WTC11 (cell line): ENCODE results near the gene KRT6A. TPM values are rescaled to one million over a fixed set of nuclear protein-coding genes. Genes with fewer than 3 reads are reported as not detected.

Experiments
- ATAC-seq: fragments of 200-7000 bp; cut with Tn5 transposase; 2 replicates; pipeline ENCODE4 v1.10.0; 2021; ENCODE audit warnings: mild to moderate bottlenecking, moderate library complexity
- CTCF ChIA-PET: fragments of 300-600 bp; sonication (Branson Sonifier 250); formaldehyde crosslinking; loops from one replicate; lab custom pipeline; 2021; ENCODE audit warnings: antibody characterized with exemption; lab: Charles Lee
- POLR2A ChIA-PET: fragments of 350-600 bp; sonication (Branson Sonifier 250); formaldehyde crosslinking; loops from one replicate; lab custom pipeline; 2021; ENCODE audit warnings: antibody characterized with exemption; lab: Charles Lee
- DNase-seq: peaks from one replicate; pipeline ENCODE4 v3.0.0; 2021; ENCODE audit warnings: low spot score
- H3K27ac Mint-ChIP-seq: 2 replicates; pipeline ENCODE4 v1.8.0; 2021; ENCODE audit warnings: mixed read lengths
- H3K27me3 Mint-ChIP-seq: 2 replicates; pipeline ENCODE4 v1.8.0; 2021; ENCODE audit warnings: low read depth, mild to moderate bottlenecking, moderate library complexity, mixed read lengths
- H3K36me3 Mint-ChIP-seq: 2 replicates; pipeline ENCODE4 v1.8.0; 2021; ENCODE audit warnings: mixed read lengths
- H3K4me1 Mint-ChIP-seq: 2 replicates; pipeline ENCODE4 v1.8.0; 2022; ENCODE audit warnings: mixed read lengths
- H3K4me3 Mint-ChIP-seq: 2 replicates; pipeline ENCODE4 v1.8.0; 2021; ENCODE audit warnings: mild to moderate bottlenecking, moderate library complexity, mixed read lengths
- H3K9me3 Mint-ChIP-seq: 2 replicates; pipeline ENCODE4 v1.8.0; 2021; ENCODE audit warnings: mixed read lengths
- CBFB ChIP-seq: sonication (generic); formaldehyde crosslinking; IDR thresholded peaks from 2 replicates; pipeline ENCODE4 v1.8.1; 2022; ENCODE audit warnings: mild to moderate bottlenecking, low read depth, missing genetic modification reagents
- FOXP1 ChIP-seq: sonication (generic); formaldehyde crosslinking; IDR thresholded peaks from 2 replicates; pipeline ENCODE4 v1.8.0; 2022; ENCODE audit warnings: missing genetic modification reagents, mild to moderate bottlenecking, moderate library complexity, borderline replicate concordance
- GRHL2 ChIP-seq: fragments of 250-450 bp; sonication (Bioruptor Pico); IDR thresholded peaks from 2 replicates; pipeline ENCODE4 v1.8.0; 2022; ENCODE audit warnings: mild to moderate bottlenecking, moderate library complexity; ENCODE audit not compliant: insufficient replicate concordance, severe bottlenecking
- HMGA2 ChIP-seq: fragments of 250-450 bp; sonication (Bioruptor Pico); IDR thresholded peaks from 2 replicates; pipeline ENCODE4 v1.4.0; 2021; ENCODE audit warnings: mild to moderate bottlenecking, moderate library complexity
- MXD4 ChIP-seq: fragments of 250-450 bp; sonication (Bioruptor Pico); IDR thresholded peaks from 2 replicates; pipeline ENCODE4 v1.8.0; 2021; ENCODE audit warnings: mild to moderate bottlenecking, moderate library complexity, borderline replicate concordance
- NR2C2 ChIP-seq: sonication (generic); formaldehyde crosslinking; IDR thresholded peaks from 2 replicates; pipeline ENCODE4 v1.8.0; 2022; ENCODE audit warnings: mild to moderate bottlenecking, missing genetic modification reagents
- SMAD3 ChIP-seq: sonication (generic); formaldehyde crosslinking; IDR thresholded peaks from 2 replicates; pipeline ENCODE4 v1.8.0; 2022; ENCODE audit warnings: missing genetic modification reagents, mild to moderate bottlenecking, borderline replicate concordance
- SOX15 ChIP-seq: fragments of 250-450 bp; sonication (Bioruptor Pico); IDR thresholded peaks from 2 replicates; pipeline ENCODE4 v1.9.0; 2021; ENCODE audit warnings: mild to moderate bottlenecking
- SP1 ChIP-seq: sonication (generic); formaldehyde crosslinking; conservative IDR thresholded peaks from 2 replicates; pipeline ENCODE4 v1.8.1; 2022; ENCODE audit warnings: missing genetic modification reagents
- TCF7 ChIP-seq: sonication (generic); formaldehyde crosslinking; IDR thresholded peaks from 2 replicates; pipeline ENCODE4 v1.8.0; 2022; ENCODE audit warnings: mild to moderate bottlenecking, low read depth, missing genetic modification reagents, moderate library complexity
- TEAD4 ChIP-seq: sonication (generic); formaldehyde crosslinking; IDR thresholded peaks from 2 replicates; pipeline ENCODE4 v1.8.0; 2022; ENCODE audit warnings: mild to moderate bottlenecking, missing genetic modification reagents
- TP53 ChIP-seq: sonication (generic); formaldehyde crosslinking; IDR thresholded peaks from 2 replicates; pipeline ENCODE4 v1.8.1; 2023; ENCODE audit warnings: mild to moderate bottlenecking, missing genetic modification reagents
- ZBTB21 ChIP-seq: sonication (generic); formaldehyde crosslinking; IDR thresholded peaks from 2 replicates; pipeline ENCODE4 v1.8.1; 2023; ENCODE audit warnings: mild to moderate bottlenecking, missing genetic modification reagents, borderline replicate concordance
- ZNF138 ChIP-seq: sonication (generic); formaldehyde crosslinking; conservative IDR thresholded peaks from 2 replicates; pipeline ENCODE4 v1.8.1; 2022; ENCODE audit warnings: mild to moderate bottlenecking, moderate library complexity, missing genetic modification reagents
- ZNF219 ChIP-seq: sonication (generic); formaldehyde crosslinking; IDR thresholded peaks from 2 replicates; pipeline ENCODE4 v1.8.0; 2023; ENCODE audit warnings: missing genetic modification reagents, mild to moderate bottlenecking, borderline replicate concordance
- ZNF263 ChIP-seq: sonication (generic); formaldehyde crosslinking; IDR thresholded peaks from 2 replicates; pipeline ENCODE4 v1.8.1; 2022; ENCODE audit warnings: low read depth, mild to moderate bottlenecking, moderate library complexity, missing genetic modification reagents
- ZNF396 ChIP-seq: fragments of 250-450 bp; sonication (Bioruptor Pico); IDR thresholded peaks from 2 replicates; pipeline ENCODE4 v1.8.0; 2021; ENCODE audit warnings: mild to moderate bottlenecking, moderate library complexity, borderline replicate concordance
- ZNF671 ChIP-seq: fragments of 250-450 bp; sonication (Bioruptor Pico); IDR thresholded peaks from 2 replicates; pipeline ENCODE4 v1.8.0; 2021; ENCODE audit warnings: mild to moderate bottlenecking
- total RNA-seq: library from RNA; stranded (reverse); gene quantifications from 3 replicates; pipeline ENCODE4 v1.2.3, GENCODE V29; 2021
- TF ChIP-seq, protein P1 (sequence below): sonication (generic); formaldehyde crosslinking; conservative IDR thresholded peaks from 2 replicates; pipeline ENCODE4 v1.8.1; 2022; ENCODE audit warnings: mild to moderate bottlenecking, missing genetic modification reagents
- TF ChIP-seq, protein P2 (sequence below): sonication (generic); formaldehyde crosslinking; IDR thresholded peaks from 2 replicates; pipeline ENCODE4 v1.8.1; 2022; ENCODE audit warnings: low read depth, missing genetic modification reagents, borderline replicate concordance
- TF ChIP-seq, protein P3 (sequence below): fragments of 250-450 bp; sonication (Bioruptor Pico); IDR thresholded peaks from 2 replicates; pipeline ENCODE4 v1.8.0; 2021; ENCODE audit warnings: mild to moderate bottlenecking
- TF ChIP-seq, protein P4 (sequence below): fragments of 250-450 bp; sonication (Bioruptor Pico); IDR thresholded peaks from 2 replicates; pipeline ENCODE4 v2.1.2; 2022; ENCODE audit warnings: mild to moderate bottlenecking, moderate library complexity
- TF ChIP-seq, protein P5 (sequence below): sonication (generic); formaldehyde crosslinking; IDR thresholded peaks from 2 replicates; pipeline ENCODE4 v1.8.1; 2023; ENCODE audit warnings: mild to moderate bottlenecking, missing genetic modification reagents, moderate library complexity
- TF ChIP-seq, protein P6 (sequence below): sonication (generic); formaldehyde crosslinking; IDR thresholded peaks from 2 replicates; pipeline ENCODE4 v1.8.1; 2023; ENCODE audit warnings: mild to moderate bottlenecking, moderate library complexity, missing genetic modification reagents

KRT6A gene
- total RNA-seq, 1 experiment from 2014 or later, result not detected

DNA sequence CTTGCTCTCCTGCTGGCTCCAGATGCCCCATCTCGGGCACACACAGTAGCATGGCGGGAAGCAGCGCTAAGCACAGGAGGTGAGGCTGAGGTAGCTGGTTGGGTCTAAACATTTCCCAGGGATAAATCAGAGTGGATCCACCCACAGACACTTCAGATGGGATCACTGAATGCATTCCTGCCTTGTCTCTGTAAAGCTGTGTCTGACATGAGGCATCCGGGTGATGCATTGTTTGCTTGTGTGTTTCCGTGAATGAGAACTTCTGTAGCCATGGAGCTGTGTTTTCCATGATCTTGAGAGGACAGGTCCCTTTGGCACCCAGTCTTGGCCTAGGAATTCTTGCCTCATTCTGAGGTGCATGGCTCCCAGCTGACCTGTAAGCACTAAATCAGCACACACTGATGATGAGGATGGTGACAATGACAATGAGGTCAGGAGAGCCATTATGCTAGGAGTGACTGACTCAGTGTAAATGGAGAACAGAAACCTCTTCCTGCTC lies 52.2 kb downstream of the KRT6A start:
- Mint-ChIP-seq H3K4me3 (no peak overlapping the region), H3K27me3 (no peaks in the 10 kb centered on the region), H3K9me3 (no peaks in the 10 kb centered on the region), H3K4me1 (peaks cover 22% of the 10 kb centered on the region), H3K27ac (no peak overlapping the region), H3K36me3 (no peaks in the 10 kb centered on the region)
- ChIA-PET CTCF (interaction anchor here (1.9 kb wide), 1 partner anchor 45 kb away, joined by 6 read pairs; no protein-coding TSS in a partner anchor), POLR2A (no interaction called here)
- DNase-seq (no peak), ATAC-seq (no peak)
- TF ChIP-seq GRHL2 (CRISPR knock-in tag), result no peak
- TF ChIP-seq ZNF671 (CRISPR knock-in tag), result no peak
- no peak for TF ChIP-seq ZNF138 (CRISPR knock-in tag)
- no peak for TF ChIP-seq ZNF263 (CRISPR knock-in tag)
- no peak for TF ChIP-seq ZNF396 (CRISPR knock-in tag)
- TF ChIP-seq, protein P1, sequence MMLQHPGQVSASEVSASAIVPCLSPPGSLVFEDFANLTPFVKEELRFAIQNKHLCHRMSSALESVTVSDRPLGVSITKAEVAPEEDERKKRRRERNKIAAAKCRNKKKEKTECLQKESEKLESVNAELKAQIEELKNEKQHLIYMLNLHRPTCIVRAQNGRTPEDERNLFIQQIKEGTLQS (CRISPR knock-in tag), result no peak
- TF ChIP-seq TCF7, result no peak
- no peak for TF ChIP-seq SOX15 (CRISPR knock-in tag)
- TF ChIP-seq, protein P2, sequence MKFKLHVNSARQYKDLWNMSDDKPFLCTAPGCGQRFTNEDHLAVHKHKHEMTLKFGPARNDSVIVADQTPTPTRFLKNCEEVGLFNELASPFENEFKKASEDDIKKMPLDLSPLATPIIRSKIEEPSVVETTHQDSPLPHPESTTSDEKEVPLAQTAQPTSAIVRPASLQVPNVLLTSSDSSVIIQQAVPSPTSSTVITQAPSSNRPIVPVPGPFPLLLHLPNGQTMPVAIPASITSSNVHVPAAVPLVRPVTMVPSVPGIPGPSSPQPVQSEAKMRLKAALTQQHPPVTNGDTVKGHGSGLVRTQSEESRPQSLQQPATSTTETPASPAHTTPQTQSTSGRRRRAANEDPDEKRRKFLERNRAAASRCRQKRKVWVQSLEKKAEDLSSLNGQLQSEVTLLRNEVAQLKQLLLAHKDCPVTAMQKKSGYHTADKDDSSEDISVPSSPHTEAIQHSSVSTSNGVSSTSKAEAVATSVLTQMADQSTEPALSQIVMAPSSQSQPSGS (CRISPR knock-in tag), result no peak
- no peak for TF ChIP-seq SMAD3 (CRISPR knock-in tag)
- TF ChIP-seq SP1, result no peak
- TF ChIP-seq, protein P3, sequence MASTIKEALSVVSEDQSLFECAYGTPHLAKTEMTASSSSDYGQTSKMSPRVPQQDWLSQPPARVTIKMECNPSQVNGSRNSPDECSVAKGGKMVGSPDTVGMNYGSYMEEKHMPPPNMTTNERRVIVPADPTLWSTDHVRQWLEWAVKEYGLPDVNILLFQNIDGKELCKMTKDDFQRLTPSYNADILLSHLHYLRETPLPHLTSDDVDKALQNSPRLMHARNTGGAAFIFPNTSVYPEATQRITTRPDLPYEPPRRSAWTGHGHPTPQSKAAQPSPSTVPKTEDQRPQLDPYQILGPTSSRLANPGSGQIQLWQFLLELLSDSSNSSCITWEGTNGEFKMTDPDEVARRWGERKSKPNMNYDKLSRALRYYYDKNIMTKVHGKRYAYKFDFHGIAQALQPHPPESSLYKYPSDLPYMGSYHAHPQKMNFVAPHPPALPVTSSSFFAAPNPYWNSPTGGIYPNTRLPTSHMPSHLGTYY (CRISPR knock-in tag), result no peak
- no peak for TF ChIP-seq HMGA2 (CRISPR knock-in tag)
- TF ChIP-seq FOXP1, result no peak
- TF ChIP-seq, protein P4, sequence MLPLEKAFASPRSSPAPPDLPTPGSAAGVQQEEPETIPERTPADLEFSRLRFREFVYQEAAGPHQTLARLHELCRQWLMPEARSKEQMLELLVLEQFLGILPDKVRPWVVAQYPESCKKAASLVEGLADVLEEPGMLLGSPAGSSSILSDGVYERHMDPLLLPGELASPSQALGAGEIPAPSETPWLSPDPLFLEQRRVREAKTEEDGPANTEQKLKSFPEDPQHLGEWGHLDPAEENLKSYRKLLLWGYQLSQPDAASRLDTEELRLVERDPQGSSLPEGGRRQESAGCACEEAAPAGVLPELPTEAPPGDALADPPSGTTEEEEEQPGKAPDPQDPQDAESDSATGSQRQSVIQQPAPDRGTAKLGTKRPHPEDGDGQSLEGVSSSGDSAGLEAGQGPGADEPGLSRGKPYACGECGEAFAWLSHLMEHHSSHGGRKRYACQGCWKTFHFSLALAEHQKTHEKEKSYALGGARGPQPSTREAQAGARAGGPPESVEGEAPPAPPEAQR (CRISPR knock-in tag), result no peak

DNA sequence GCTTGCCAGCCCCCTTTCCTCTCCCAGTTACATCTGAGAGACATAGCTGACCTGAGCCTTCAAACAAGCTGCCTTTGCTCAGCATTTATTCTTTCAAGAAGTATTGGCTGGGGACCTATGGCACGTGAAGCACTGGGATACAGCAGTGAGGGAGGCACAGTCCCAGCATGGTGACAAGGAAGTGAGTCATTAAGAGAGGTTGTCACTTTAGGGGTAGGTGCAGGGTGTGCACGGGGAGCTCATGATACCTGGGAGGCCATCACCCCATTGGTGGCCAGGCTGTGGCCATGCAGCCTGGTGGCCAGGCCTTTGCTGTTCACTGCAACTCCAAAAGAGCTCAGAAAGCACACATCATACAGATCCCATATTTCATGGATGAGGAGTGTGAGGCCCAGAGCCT lies 53.2 kb downstream of the KRT6A start:
- H3K4me1 Mint-ChIP-seq, result peaks cover 23% of the 10 kb centered on the region
- ChIA-PET POLR2A (no interaction called here), CTCF (interaction anchor here (1.9 kb wide), 1 partner anchor 44 kb away, joined by 6 read pairs; no protein-coding TSS in a partner anchor)
- no peaks in the 10 kb centered on the region for H3K27me3 Mint-ChIP-seq
- TF ChIP-seq MXD4 (CRISPR knock-in tag) (no peak), CBFB (CRISPR knock-in tag) (no peak), ZBTB21 (CRISPR knock-in tag) (no peak), TEAD4 (CRISPR knock-in tag) (no peak), TP53 (CRISPR knock-in tag) (no peak), ZNF219 (CRISPR knock-in tag) (no peak), NR2C2 (CRISPR knock-in tag) (no peak)
- TF ChIP-seq, protein P5, sequence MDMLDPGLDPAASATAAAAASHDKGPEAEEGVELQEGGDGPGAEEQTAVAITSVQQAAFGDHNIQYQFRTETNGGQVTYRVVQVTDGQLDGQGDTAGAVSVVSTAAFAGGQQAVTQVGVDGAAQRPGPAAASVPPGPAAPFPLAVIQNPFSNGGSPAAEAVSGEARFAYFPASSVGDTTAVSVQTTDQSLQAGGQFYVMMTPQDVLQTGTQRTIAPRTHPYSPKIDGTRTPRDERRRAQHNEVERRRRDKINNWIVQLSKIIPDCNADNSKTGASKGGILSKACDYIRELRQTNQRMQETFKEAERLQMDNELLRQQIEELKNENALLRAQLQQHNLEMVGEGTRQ, result no peak
- TF ChIP-seq, protein P6, sequence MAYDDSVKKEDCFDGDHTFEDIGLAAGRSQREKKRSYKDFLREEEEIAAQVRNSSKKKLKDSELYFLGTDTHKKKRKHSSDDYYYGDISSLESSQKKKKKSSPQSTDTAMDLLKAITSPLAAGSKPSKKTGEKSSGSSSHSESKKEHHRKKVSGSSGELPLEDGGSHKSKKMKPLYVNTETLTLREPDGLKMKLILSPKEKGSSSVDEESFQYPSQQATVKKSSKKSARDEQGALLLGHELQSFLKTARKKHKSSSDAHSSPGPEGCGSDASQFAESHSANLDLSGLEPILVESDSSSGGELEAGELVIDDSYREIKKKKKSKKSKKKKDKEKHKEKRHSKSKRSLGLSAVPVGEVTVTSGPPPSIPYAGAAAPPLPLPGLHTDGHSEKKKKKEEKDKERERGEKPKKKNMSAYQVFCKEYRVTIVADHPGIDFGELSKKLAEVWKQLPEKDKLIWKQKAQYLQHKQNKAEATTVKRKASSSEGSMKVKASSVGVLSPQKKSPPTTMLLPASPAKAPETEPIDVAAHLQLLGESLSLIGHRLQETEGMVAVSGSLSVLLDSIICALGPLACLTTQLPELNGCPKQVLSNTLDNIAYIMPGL, result no peak
- H3K27ac Mint-ChIP-seq, result no peak overlapping the region
- H3K9me3 Mint-ChIP-seq, result no peaks in the 10 kb centered on the region
- DNase-seq (no peak), ATAC-seq (no peak)
- no peaks in the 10 kb centered on the region for H3K36me3 Mint-ChIP-seq
- no peak overlapping the region for H3K4me3 Mint-ChIP-seq
